Cardiac muscle cell (in vitro differentiated cells and primary cell): ENCODE measurements around the gene PDS5B. TPM values are rescaled to one million over a fixed set of nuclear protein-coding genes. Genes with fewer than 3 reads are reported as not detected.
A peak's percentile ranks its signal among the peaks of the same experiment; 100 is the strongest.

Experiments used
- DNase-seq, 2 donors: peaks; one replicate each; pipeline versions ENCODE4 v3.0.0 to v3.0.0-alpha.2; 2010 to 2017; ENCODE audit warnings: low read depth in 1 of 2, low spot score in 1 of 2
- H3K27ac ChIP-seq: fragments of 200-600 bp; sonication (generic); 2 replicates; pipeline ENCODE4 v1.5.1; 2016
- H3K27me3 ChIP-seq: fragments of 200-600 bp; sonication (generic); 2 replicates; pipeline ENCODE4 v1.6.0; 2016; ENCODE audit warnings: control low read depth
- H3K36me3 ChIP-seq: fragments of 200-600 bp; sonication (generic); 2 replicates; pipeline ENCODE4 v1.5.1; 2016; ENCODE audit warnings: control low read depth
- H3K4me1 ChIP-seq: fragments of 200-600 bp; sonication (generic); 2 replicates; pipeline ENCODE4 v1.8.1; 2017; ENCODE audit warnings: low read depth, mild to moderate bottlenecking, mixed run types
- H3K4me3 ChIP-seq: fragments of 200-600 bp; sonication (generic); 2 replicates; pipeline ENCODE4 v1.5.1; 2016; ENCODE audit warnings: mild to moderate bottlenecking
- H3K9me3 ChIP-seq: fragments of 200-600 bp; sonication (generic); 2 replicates; pipeline ENCODE4 v1.5.1; 2017; ENCODE audit warnings: low read depth, mild to moderate bottlenecking, control low read depth
- CTCF ChIP-seq: IDR thresholded peaks from 2 replicates; pipeline ENCODE4 v1.5.1; 2012; ENCODE audit warnings: low read depth, mild to moderate bottlenecking, low read length
- polyA plus RNA-seq: library from polyadenylated mRNA; unstranded; fragments of >200 nt; fragmentation: Nextera tagmentation; extraction: Ambion mirVana; gene quantifications from 2 replicates; pipeline ENCODE4 v1.2.1, GENCODE V29; 2016
- total RNA-seq: library from RNA; depleted of rRNA; stranded (reverse); fragments of >200 nt; gene quantifications from 2 replicates; pipeline ENCODE4 v1.2.3, GENCODE V29; 2016

Gene PDS5B
- total and polyA plus RNA-seq, 2 experiments from 2014 or later = 18.4 to 26.2 TPM

GRCh38 chr13:32781906-32782305 is 195.7 kb downstream of the PDS5B start:
- no peaks in the 10 kb centered on the region for H3K27me3 ChIP-seq

GRCh38 chr13:32783067-32783466 is 196.8 kb downstream of the PDS5B start:
- Histone ChIP-seq H3K9me3 (no peaks in the 10 kb centered on the region), H3K4me3 (no peak overlapping the region), H3K27ac (no peak overlapping the region), H3K27me3 (no peaks in the 10 kb centered on the region), H3K4me1 (no peaks in the 10 kb centered on the region), H3K36me3 (peaks cover 9% of the 10 kb centered on the region)
- no peak for TF ChIP-seq CTCF
- DNase-seq = peak in 1 of 2 donors; percentile 18

More at GRCh38 chr13:32781906-32782305, 195.7 kb downstream of the PDS5B start:
- Histone ChIP-seq H3K27ac (no peak overlapping the region), H3K36me3 (peaks cover 13% of the 10 kb centered on the region), H3K4me3 (no peak overlapping the region), H3K4me1 (no peaks in the 10 kb centered on the region), H3K9me3 (no peaks in the 10 kb centered on the region)
- TF ChIP-seq CTCF = no peak
- no peak for DNase-seq

- DNase-seq = peak in 1 of 2 donors; percentile 7
Observed at GRCh38 chr13:32790731-32791130, 204.5 kb downstream of the PDS5B start.

GRCh38 chr13:32791545-32792172 is 205.4 kb downstream of the PDS5B start:
- H3K27me3 ChIP-seq = no peaks in the 10 kb centered on the region
- H3K27ac ChIP-seq = no peak overlapping the region
- H3K4me3 ChIP-seq = no peak overlapping the region
- H3K36me3 ChIP-seq = no peaks in the 10 kb centered on the region
- H3K9me3 ChIP-seq = no peaks in the 10 kb centered on the region
- DNase-seq = no peak
- no peaks in the 10 kb centered on the region for H3K4me1 ChIP-seq
- no peak for TF ChIP-seq CTCF

More at GRCh38 chr13:32790731-32791130, 204.5 kb downstream of the PDS5B start:
- Histone ChIP-seq H3K4me3 (no peak overlapping the region), H3K27me3 (no peaks in the 10 kb centered on the region), H3K27ac (no peak overlapping the region), H3K36me3 (no peaks in the 10 kb centered on the region), H3K9me3 (no peaks in the 10 kb centered on the region), H3K4me1 (no peaks in the 10 kb centered on the region)
- TF ChIP-seq CTCF = no peak

- Histone ChIP-seq H3K4me1 (no peaks in the 10 kb centered on the region), H3K27ac (no peak overlapping the region), H3K36me3 (no peaks in the 10 kb centered on the region), H3K4me3 (no peak overlapping the region), H3K9me3 (no peaks in the 10 kb centered on the region), H3K27me3 (no peaks in the 10 kb centered on the region)
- no peak for DNase-seq
- no peak for TF ChIP-seq CTCF
Observed at GRCh38 chr13:32796754-32797153, 210.5 kb downstream of the PDS5B start.
